K562 (cell line): Measurements from ENCODE around the gene TAOK2. TPM values are rescaled to one million over a fixed set of nuclear protein-coding genes. Genes with fewer than 3 reads are reported as not detected.
A peak's percentile ranks its signal among the peaks of the same experiment; 100 is the strongest.

Experiments
- ELK3 ChIP-seq: fragments of 450-650 bp; formaldehyde crosslinking; IDR thresholded peaks from 2 replicates; pipeline ENCODE4 v1.4.0; 2020; ENCODE audit warnings: mild to moderate bottlenecking
- EP400 ChIP-seq: fragments of 450-650 bp; IDR thresholded peaks from 2 replicates; pipeline ENCODE4 v1.6.1; 2017; ENCODE audit warnings: antibody characterized with exemption, mild to moderate bottlenecking, moderate library complexity
- GATAD2B ChIP-seq: fragments of 450-650 bp; IDR thresholded peaks from 2 replicates; pipeline ENCODE4 v1.6.1; 2017; ENCODE audit warnings: mild to moderate bottlenecking, borderline replicate concordance
- HINFP ChIP-seq: fragments of 450-650 bp; conservative IDR thresholded peaks from 2 replicates; pipeline ENCODE4 v1.6.1; 2016; ENCODE audit warnings: missing genetic modification characterization, low read depth, mild to moderate bottlenecking, control low read depth, missing compliant biosample characterization
- LARP7 ChIP-seq: fragments of 450-650 bp; IDR thresholded peaks from 2 replicates; pipeline ENCODE4 v1.6.1; 2016
- MTF1 ChIP-seq: fragments of 250-450 bp; sonication (Bioruptor Pico); IDR thresholded peaks from 2 replicates; pipeline ENCODE4 v1.9.0; 2021; ENCODE audit warnings: moderate library complexity, mild to moderate bottlenecking, inconsistent platforms, borderline replicate concordance
- MXD1 ChIP-seq: fragments of 250-450 bp; sonication (Bioruptor Pico); IDR thresholded peaks from 2 replicates; pipeline ENCODE4 v1.8.0; 2021; ENCODE audit warnings: borderline replicate concordance, mild to moderate bottlenecking, moderate library complexity; ENCODE audit not compliant: poor library complexity, severe bottlenecking
- MYNN ChIP-seq, 2 experiments: sonication (generic); formaldehyde crosslinking in 1 of 2; IDR thresholded peaks; 2 replicates each; pipeline versions ENCODE4 v1.5.0 to v1.6.1; 2016 to 2020; ENCODE audit warnings: antibody characterized with exemption in 1 of 2, missing genetic modification reagents in 1 of 2
- NKRF ChIP-seq: fragments of 450-650 bp; IDR thresholded peaks from 2 replicates; pipeline ENCODE4 v1.6.1; 2016; ENCODE audit warnings: borderline replicate concordance
- NONO ChIP-seq, 2 experiments: fragments of 200-400 bp in 1 of 2; fragments of 450-650 bp in 1 of 2; formaldehyde crosslinking in 1 of 2; IDR thresholded peaks; 2 replicates each; pipeline ENCODE4 v1.6.1; 2017; ENCODE audit warnings: low read depth in 2 of 2, mild to moderate bottlenecking in 2 of 2, moderate library complexity in 2 of 2, low read length in 1 of 2
- PHB2 ChIP-seq: fragments of 450-650 bp; IDR thresholded peaks from 2 replicates; pipeline ENCODE4 v1.6.1; 2017; ENCODE audit warnings: low read depth
- PKNOX1 ChIP-seq: fragments of 450-650 bp; IDR thresholded peaks from 2 replicates; pipeline ENCODE4 v1.6.1; 2016
- RBM14 ChIP-seq: fragments of 200-400 bp; formaldehyde crosslinking; IDR thresholded peaks from 2 replicates; pipeline ENCODE4 v1.6.1; 2018; ENCODE audit warnings: low read depth, mild to moderate bottlenecking, low read length, moderate library complexity, borderline replicate concordance; ENCODE audit not compliant: insufficient read depth
- SMC3 ChIP-seq: conservative IDR thresholded peaks from 2 replicates; pipeline ENCODE4 v1.6.1; 2011; ENCODE audit warnings: low read depth, low read length, improper control_type of control experiment; ENCODE audit not compliant: insufficient read depth
- TBP ChIP-seq: optimal IDR thresholded peaks from 2 replicates; pipeline ENCODE3; 2011; ENCODE audit warnings: low read depth, low read length, improper control_type of control experiment
- TEAD1 ChIP-seq, 2 experiments: fragments of 450-650 bp in 1 of 2; sonication (generic) in 1 of 2; formaldehyde crosslinking; IDR thresholded peaks; 2 replicates each; pipeline versions ENCODE4 v1.4.0 to v1.8.0; 2020 to 2022; ENCODE audit warnings: mild to moderate bottlenecking in 2 of 2, missing genetic modification reagents in 1 of 2
- TOE1 ChIP-seq, 2 experiments: fragments of 450-650 bp in 1 of 2; sonication (generic) in 1 of 2; formaldehyde crosslinking in 1 of 2; IDR thresholded peaks; 2 replicates each; pipeline versions ENCODE4 v1.7.1 to v1.8.0; 2016 to 2022; ENCODE audit warnings: borderline replicate concordance in 2 of 2, mild to moderate bottlenecking in 2 of 2, antibody characterized with exemption in 1 of 2, inconsistent platforms in 1 of 2, low read depth in 1 of 2, missing genetic modification reagents in 1 of 2, moderate library complexity in 1 of 2
- ZBTB8A ChIP-seq: fragments of 450-650 bp; IDR thresholded peaks from 2 replicates; pipeline ENCODE4 v1.6.1; 2018; ENCODE audit warnings: mild to moderate bottlenecking, moderate library complexity; ENCODE audit not compliant: partially characterized antibody
- ZNF436 ChIP-seq: fragments of 250-450, 450-650 bp; sonication (Bioruptor Pico); formaldehyde crosslinking; IDR thresholded peaks from 2 replicates; pipeline ENCODE4 v1.7.0; 2020; ENCODE audit warnings: mild to moderate bottlenecking
- ZNF551 ChIP-seq: fragments of 250-450 bp; sonication (Bioruptor Pico); IDR thresholded peaks from 2 replicates; pipeline ENCODE4 v1.5.0; 2021; ENCODE audit warnings: mild to moderate bottlenecking, moderate library complexity
- ZNF695 ChIP-seq: fragments of 450-650 bp; formaldehyde crosslinking; IDR thresholded peaks from 2 replicates; pipeline ENCODE4 v1.4.0; 2020; ENCODE audit warnings: mild to moderate bottlenecking, moderate library complexity
- ZSCAN29 ChIP-seq: fragments of 450-650 bp; IDR thresholded peaks from 2 replicates; pipeline ENCODE4 v1.6.1; 2017
- polyA plus RNA-seq, 8 experiments: library from polyadenylated mRNA; depleted of rRNA in 4 of 8; stranded (reverse) in 5 of 8; unstranded in 3 of 8; fragments of >200 nt; fragmentation: Nextera tagmentation in 2 of 8; fragmentation: Illumina TruSeq in 1 of 8; extraction: Ambion mirVana in 2 of 8; extraction: Trizol in 1 of 8; gene quantifications; 2 replicates each; pipeline versions ENCODE4 v1.2.1 to v1.2.3, GENCODE V29; 2011 to 2014; ENCODE audit warnings: inconsistent platforms in 1 of 8, missing spikeins in 1 of 8
- total RNA-seq, 7 experiments: library from RNA; depleted of rRNA in 6 of 7; stranded (reverse); fragments of >200 nt in 6 of 7; fragmentation: Illumina TruSeq in 2 of 7; extraction: Trizol in 2 of 7; gene quantifications; 2 replicates each; pipeline versions ENCODE4 v1.2.1 to v1.2.3, GENCODE V29; 2011 to 2021; ENCODE audit warnings: low replicate concordance in 1 of 7

TAOK2 gene
- total and polyA plus RNA-seq, 9 of the 15 experiments (the other 6 are each of a cell fraction or from before 2014, with no cell fraction given): 0.10 to 41.8 (median 13.7) TPM

GRCh38 chr16:29995324-29995910, 21.7 kb downstream of the TAOK2 start, which contains the start of gene HIRIP3 (continued):
- TF ChIP-seq NONO (IDR thresholded peaks at IDR 0.05; ENCODE audit: low read depth in 2 of 2, low read length in 1 of 2): no peak
- TF ChIP-seq EP400: peak; percentile 97
- no peak for TF ChIP-seq ZNF695 (CRISPR knock-in tag)
- no peak for TF ChIP-seq ZSCAN29
- no peak for TF ChIP-seq GATAD2B
- TF ChIP-seq MYNN (IDR thresholded peaks at IDR 0.05): no peak
- no peak for TF ChIP-seq MYNN (CRISPR knock-in tag; IDR thresholded peaks at IDR 0.05)
- TF ChIP-seq ZNF551: no peak
- no peak for TF ChIP-seq RBM14
- no peak for TF ChIP-seq LARP7
- peak; percentile 66; the same call in 1 of the 2 replicates for TF ChIP-seq TOE1 (IDR thresholded peaks at IDR 0.05; ENCODE audit: borderline replicate concordance)
- no peak for TF ChIP-seq TOE1 (CRISPR knock-in tag; IDR thresholded peaks at IDR 0.05; ENCODE audit: borderline replicate concordance, low read depth)
- no peak for TF ChIP-seq ZBTB8A
- TF ChIP-seq TEAD1 (CRISPR knock-in tag; IDR thresholded peaks at IDR 0.05): peak in 1 of 2 experiments; percentile 91; a peak in 2 of 4 replicates
- TF ChIP-seq HINFP: peak; percentile 61; the same call in 1 of the 2 replicates
- TF ChIP-seq PKNOX1: peak; percentile 88
- TF ChIP-seq MXD1 (CRISPR knock-in tag): peak; percentile 84
- TF ChIP-seq ELK3 (CRISPR knock-in tag): no peak
- peak; percentile 83; the same call in 1 of the 2 replicates for TF ChIP-seq NKRF
- no peak for TF ChIP-seq PHB2
- TF ChIP-seq ZNF436 (CRISPR knock-in tag): no peak
- no peak for TF ChIP-seq SMC3
- TF ChIP-seq MTF1: no peak
- peak; percentile 79 for TF ChIP-seq TBP
